HEK293 (cell line): ENCODE results near the gene EIPR1.

Experiments
- CTCF ChIP-seq: fragments of 450-650 bp; formaldehyde crosslinking; IDR thresholded peaks from 2 replicates; pipeline ENCODE4 v1.5.1; 2016; ENCODE audit warnings: missing biosample characterization, missing genetic modification characterization
- INSM2 ChIP-seq: fragments of 450-650 bp; formaldehyde crosslinking; IDR thresholded peaks from 2 replicates; pipeline ENCODE4 v1.5.1; 2016; ENCODE audit warnings: missing biosample characterization, missing genetic modification characterization
- SETDB1 ChIP-seq: IDR thresholded peaks from one replicate; pipeline ENCODE4 v1.6.1; 2017; ENCODE audit warnings: mild to moderate bottlenecking, low read length, moderate library complexity, mixed read lengths; ENCODE audit not compliant: insufficient read length
- ZFP41 ChIP-seq: fragments of 450-650 bp; formaldehyde crosslinking; IDR thresholded peaks from 2 replicates; pipeline ENCODE4 v1.5.1; 2016; ENCODE audit warnings: missing biosample characterization, missing genetic modification characterization, borderline replicate concordance
- ZNF23 ChIP-seq: fragments of 450-650 bp; formaldehyde crosslinking; IDR thresholded peaks from 2 replicates; pipeline ENCODE4 v1.5.1; 2016; ENCODE audit warnings: missing biosample characterization, missing genetic modification characterization, borderline replicate concordance
- ZNF558 ChIP-seq: fragments of 450-650 bp; formaldehyde crosslinking; IDR thresholded peaks from 2 replicates; pipeline ENCODE4 v1.5.1; 2016; ENCODE audit warnings: missing biosample characterization, missing genetic modification characterization
- ZNF670 ChIP-seq: fragments of 450-650 bp; formaldehyde crosslinking; IDR thresholded peaks from 2 replicates; pipeline ENCODE4 v1.5.1; 2016; ENCODE audit warnings: missing biosample characterization, missing genetic modification characterization, low read depth

GRCh38 chr2:3176071-3176868, 201.3 kb downstream of the EIPR1 start:
- TF ChIP-seq CTCF (no peak), ZNF670 (tag by site-specific recombination) (no peak), INSM2 (tag by site-specific recombination) (no peak), ZNF23 (tag by site-specific recombination) (no peak), ZNF558 (tag by site-specific recombination) (no peak), SETDB1 (no peak), ZFP41 (tag by site-specific recombination) (no peak)
